HFFc6 (cell line): ENCODE data around the gene RASIP1. TPM values are rescaled to one million over a fixed set of nuclear protein-coding genes. Genes with fewer than 3 reads are reported as not detected.

ENCODE experiments used
- DNase-seq: peaks from one replicate; pipeline ENCODE4 v3.0.0-alpha.2; 2018
- H3K27ac Mint-ChIP-seq: 2 replicates; pipeline ENCODE4 v1.8.0; 2020; ENCODE audit warnings: mild to moderate bottlenecking, mixed read lengths
- H3K27me3 Mint-ChIP-seq: 2 replicates; pipeline ENCODE4 v1.8.0; 2021; ENCODE audit warnings: mild to moderate bottlenecking, moderate library complexity, mixed read lengths; ENCODE audit not compliant: insufficient read depth
- H3K36me3 Mint-ChIP-seq: 2 replicates; pipeline ENCODE4 v1.8.0; 2021; ENCODE audit warnings: low read depth, mixed read lengths
- H3K4me1 Mint-ChIP-seq: 2 replicates; pipeline ENCODE4 v1.8.0; 2020; ENCODE audit warnings: low read depth, mixed read lengths
- H3K4me3 Mint-ChIP-seq: 2 replicates; pipeline ENCODE4 v1.8.0; 2020; ENCODE audit warnings: mild to moderate bottlenecking, moderate library complexity, mixed read lengths
- H3K9me3 Mint-ChIP-seq: 2 replicates; pipeline ENCODE4 v1.8.0; 2020; ENCODE audit warnings: mild to moderate bottlenecking, mixed read lengths
- CTCF ChIP-seq: fragments of 200-600 bp; sonication (generic); IDR thresholded peaks from 2 replicates; pipeline ENCODE4 v1.5.0; 2021; ENCODE audit warnings: antibody characterized with exemption, mild to moderate bottlenecking
- total RNA-seq, 6 experiments: library from RNA; stranded (reverse); fragmentation: NEBNext Ultra II Directional; extraction: Animal tissue kit (Norgen Biotek cat#: 25700); gene quantifications; 2 replicates in 1 of 6; 3 replicates in 5 of 6; pipeline ENCODE4 v1.2.3, GENCODE V29; 2021

The RASIP1 gene
- total RNA-seq, 6 experiments from 2014 or later = 0.07 TPM; not detected in 5

GRCh38 chr19:48756686-48757085 lies 16.3 kb upstream of the RASIP1 start:
- Mint-ChIP-seq H3K4me1 (0 out of 2 replicates have a peak, but pooled peaks cover 5% of the 10 kb centered on the region), H3K4me3 (no peak overlapping the region), H3K27ac (no peak overlapping the region), H3K9me3 (no peaks in the 10 kb centered on the region), H3K36me3 (no peaks in the 10 kb centered on the region), H3K27me3 (peaks cover 41% of the 10 kb centered on the region)
- no peak for DNase-seq
- no peak for TF ChIP-seq CTCF

GRCh38 chr19:48756212-48756611 lies 15.8 kb upstream of the RASIP1 start:
- H3K36me3 Mint-ChIP-seq = no peaks in the 10 kb centered on the region
- H3K4me1 Mint-ChIP-seq = 0 out of 2 replicates have a peak, but pooled peaks cover 5% of the 10 kb centered on the region
- no peak for TF ChIP-seq CTCF
- H3K27ac Mint-ChIP-seq = no peak overlapping the region
- no peaks in the 10 kb centered on the region for H3K9me3 Mint-ChIP-seq
- no peak for DNase-seq
- H3K4me3 Mint-ChIP-seq = no peak overlapping the region
- H3K27me3 Mint-ChIP-seq = peaks cover 40% of the 10 kb centered on the region

GRCh38 chr19:48755787-48756186 lies 15.4 kb upstream of the RASIP1 start:
- Mint-ChIP-seq H3K9me3 (no peaks in the 10 kb centered on the region), H3K36me3 (no peaks in the 10 kb centered on the region), H3K27ac (no peak overlapping the region), H3K27me3 (peaks cover 38% of the 10 kb centered on the region), H3K4me3 (no peak overlapping the region), H3K4me1 (0 out of 2 replicates have a peak, but pooled peaks cover 5% of the 10 kb centered on the region)
- no peak for TF ChIP-seq CTCF
- DNase-seq = no peak

- no peak within 1 kb of the TSS for H3K4me3 Mint-ChIP-seq
- 0 out of 2 replicates have a peak, but pooled peaks cover 5% of the 10 kb centered on the region for H3K4me1 Mint-ChIP-seq
- no peaks in the 10 kb centered on the region for H3K9me3 Mint-ChIP-seq
- H3K27me3 Mint-ChIP-seq = peaks cover 33% of the 10 kb centered on the region
- DNase-seq = no peak
- H3K27ac Mint-ChIP-seq = no peak within 1 kb of the TSS
- H3K36me3 Mint-ChIP-seq = no peaks in the 10 kb centered on the region
- no peak for TF ChIP-seq CTCF
Measured at GRCh38 chr19:48755084-48755641, 14.8 kb upstream of the RASIP1 start, which contains the start of gene FGF21. Gene FGF21, plus strand, starts transcription at chr19:48755524. Its CDS starts 713 bp downstream, at chr19:48756237.

- no peak for TF ChIP-seq CTCF
- DNase-seq = no peak
- H3K27me3 Mint-ChIP-seq = peaks cover 30% of the 10 kb centered on the region
- 0 out of 2 replicates have a peak, but pooled peaks cover 5% of the 10 kb centered on the region for H3K4me1 Mint-ChIP-seq
- H3K4me3 Mint-ChIP-seq = peak within 1 kb of the TSS; percentile 77
- no peaks in the 10 kb centered on the region for H3K36me3 Mint-ChIP-seq
- no peak within 1 kb of the TSS for H3K27ac Mint-ChIP-seq
- no peaks in the 10 kb centered on the region for H3K9me3 Mint-ChIP-seq
Measured at GRCh38 chr19:48752496-48753365, 12.3 kb upstream of the RASIP1 start, which contains the start of gene FUT1. Gene FUT1, minus strand, starts transcription at chr19:48752641. Its CDS starts 1,360 bp downstream, at chr19:48751281.
